IPS-NIHi7 (cell line): ENCODE data around the gene FYB1.
A peak's percentile ranks its signal among the peaks of the same experiment; 100 is the strongest.
"Not testable (repeated sequence)": the region's sequence is repeated elsewhere in the genome, so short reads cannot be mapped to it uniquely, and the experiment has no call there.

ENCODE experiments used
- DNase-seq: peaks from one replicate; pipeline ENCODE4 v3.0.0; 2012; ENCODE audit warnings: mixed read lengths; ENCODE audit errors: extremely low spot score

The FYB1 gene

GRCh38 chr5:39187831-39188731, 31.3 kb downstream of the FYB1 start:
- no peak for DNase-seq

GRCh38 chr5:39186722-39187539, 32.4 kb downstream of the FYB1 start:
- no peak for DNase-seq

GRCh38 chr5:39186289-39186688, 33.1 kb downstream of the FYB1 start:
- no peak for DNase-seq

- no peak for DNase-seq
These were observed 33.6 kb downstream of the FYB1 start for GRCh38 chr5:39185761-39186160.

- not testable (repeated sequence) for DNase-seq
These were observed 39.8 kb downstream of the FYB1 start for GRCh38 chr5:39179561-39179960.

GRCh38 chr5:39178861-39179260, 40.5 kb downstream of the FYB1 start:
- DNase-seq: no peak

- no peak for DNase-seq
These were observed 41.2 kb downstream of the FYB1 start for GRCh38 chr5:39178171-39178570.

- no peak for DNase-seq
These were observed 41.8 kb downstream of the FYB1 start for GRCh38 chr5:39177631-39177964.

- no peak for DNase-seq
These were observed 42.4 kb downstream of the FYB1 start for GRCh38 chr5:39176759-39177630.

- peak; percentile 26 for DNase-seq
These were observed 43.9 kb downstream of the FYB1 start for GRCh38 chr5:39175273-39175955.

- DNase-seq: no peak
These were observed 46.3 kb downstream of the FYB1 start for GRCh38 chr5:39173069-39173468.

GRCh38 chr5:39172593-39172992, 46.8 kb downstream of the FYB1 start:
- DNase-seq: no peak

- DNase-seq: no peak
These were observed 47.7 kb downstream of the FYB1 start for GRCh38 chr5:39171647-39172046.

- DNase-seq: no peak
These were observed 50.3 kb downstream of the FYB1 start for GRCh38 chr5:39169081-39169480.

GRCh38 chr5:39167972-39168342, 51.4 kb downstream of the FYB1 start:
- no peak for DNase-seq

GRCh38 chr5:39167141-39167971, 52.0 kb downstream of the FYB1 start:
- DNase-seq: no peak

- DNase-seq: no peak
These were observed 54.6 kb downstream of the FYB1 start for GRCh38 chr5:39164529-39165402.

- no peak for DNase-seq
These were observed 55.3 kb downstream of the FYB1 start for GRCh38 chr5:39164016-39164415.

- DNase-seq: no peak
These were observed 57.8 kb downstream of the FYB1 start for GRCh38 chr5:39161578-39161977.
